Measurements from ENCODE around the gene RND2.

Gene RND2

DNA sequence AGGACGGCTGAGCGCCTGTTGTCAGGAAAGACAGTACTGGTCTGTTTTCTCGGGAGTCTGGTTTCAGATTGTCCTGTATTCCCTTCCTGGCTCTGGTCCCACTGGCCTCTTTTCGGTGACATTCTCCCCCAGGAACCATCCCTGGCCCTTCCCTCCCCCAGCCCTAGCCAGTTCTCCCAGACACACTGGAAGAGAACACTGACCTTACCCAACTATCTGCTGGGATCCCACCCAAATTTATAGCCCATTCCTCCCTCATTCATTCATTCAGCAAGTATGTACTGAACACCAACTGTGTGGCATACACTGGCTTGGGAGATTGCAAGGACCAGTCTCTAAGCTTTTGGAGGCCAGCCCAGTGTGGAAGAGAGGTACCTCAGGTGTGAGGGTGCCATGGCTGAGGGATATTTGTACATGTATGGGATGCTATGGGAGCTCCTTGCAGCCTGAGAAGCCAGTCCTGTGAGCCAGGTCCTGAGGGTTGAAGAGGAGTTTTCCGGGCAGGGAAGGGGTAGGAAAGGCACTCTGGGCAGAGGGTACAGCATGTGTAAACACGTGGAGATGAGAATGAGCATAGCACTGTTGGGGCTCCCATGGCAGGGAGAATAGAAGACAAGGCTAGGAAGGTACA lies 5.2 kb downstream of the RND2 start:
- no peak overlapping the region for H3K4me3 ChIP-seq (ENCODE audit: low read depth, low read length)
- DNase-seq (ENCODE audit: low read depth) = no peak
- TF ChIP-seq, protein P1, sequence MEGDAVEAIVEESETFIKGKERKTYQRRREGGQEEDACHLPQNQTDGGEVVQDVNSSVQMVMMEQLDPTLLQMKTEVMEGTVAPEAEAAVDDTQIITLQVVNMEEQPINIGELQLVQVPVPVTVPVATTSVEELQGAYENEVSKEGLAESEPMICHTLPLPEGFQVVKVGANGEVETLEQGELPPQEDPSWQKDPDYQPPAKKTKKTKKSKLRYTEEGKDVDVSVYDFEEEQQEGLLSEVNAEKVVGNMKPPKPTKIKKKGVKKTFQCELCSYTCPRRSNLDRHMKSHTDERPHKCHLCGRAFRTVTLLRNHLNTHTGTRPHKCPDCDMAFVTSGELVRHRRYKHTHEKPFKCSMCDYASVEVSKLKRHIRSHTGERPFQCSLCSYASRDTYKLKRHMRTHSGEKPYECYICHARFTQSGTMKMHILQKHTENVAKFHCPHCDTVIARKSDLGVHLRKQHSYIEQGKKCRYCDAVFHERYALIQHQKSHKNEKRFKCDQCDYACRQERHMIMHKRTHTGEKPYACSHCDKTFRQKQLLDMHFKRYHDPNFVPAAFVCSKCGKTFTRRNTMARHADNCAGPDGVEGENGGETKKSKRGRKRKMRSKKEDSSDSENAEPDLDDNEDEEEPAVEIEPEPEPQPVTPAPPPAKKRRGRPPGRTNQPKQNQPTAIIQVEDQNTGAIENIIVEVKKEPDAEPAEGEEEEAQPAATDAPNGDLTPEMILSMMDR (IDR thresholded peaks at IDR 0.05; ENCODE audit: low read depth, low read length, missing control alignments) = no peak

GRCh38 chr17:43031666-43032065 lies 6.6 kb downstream of the RND2 start:
- TF ChIP-seq, protein P1 (IDR thresholded peaks at IDR 0.05; ENCODE audit: low read depth, low read length, missing control alignments) = no peak
- no peak for DNase-seq (ENCODE audit: low read depth)

DNA sequence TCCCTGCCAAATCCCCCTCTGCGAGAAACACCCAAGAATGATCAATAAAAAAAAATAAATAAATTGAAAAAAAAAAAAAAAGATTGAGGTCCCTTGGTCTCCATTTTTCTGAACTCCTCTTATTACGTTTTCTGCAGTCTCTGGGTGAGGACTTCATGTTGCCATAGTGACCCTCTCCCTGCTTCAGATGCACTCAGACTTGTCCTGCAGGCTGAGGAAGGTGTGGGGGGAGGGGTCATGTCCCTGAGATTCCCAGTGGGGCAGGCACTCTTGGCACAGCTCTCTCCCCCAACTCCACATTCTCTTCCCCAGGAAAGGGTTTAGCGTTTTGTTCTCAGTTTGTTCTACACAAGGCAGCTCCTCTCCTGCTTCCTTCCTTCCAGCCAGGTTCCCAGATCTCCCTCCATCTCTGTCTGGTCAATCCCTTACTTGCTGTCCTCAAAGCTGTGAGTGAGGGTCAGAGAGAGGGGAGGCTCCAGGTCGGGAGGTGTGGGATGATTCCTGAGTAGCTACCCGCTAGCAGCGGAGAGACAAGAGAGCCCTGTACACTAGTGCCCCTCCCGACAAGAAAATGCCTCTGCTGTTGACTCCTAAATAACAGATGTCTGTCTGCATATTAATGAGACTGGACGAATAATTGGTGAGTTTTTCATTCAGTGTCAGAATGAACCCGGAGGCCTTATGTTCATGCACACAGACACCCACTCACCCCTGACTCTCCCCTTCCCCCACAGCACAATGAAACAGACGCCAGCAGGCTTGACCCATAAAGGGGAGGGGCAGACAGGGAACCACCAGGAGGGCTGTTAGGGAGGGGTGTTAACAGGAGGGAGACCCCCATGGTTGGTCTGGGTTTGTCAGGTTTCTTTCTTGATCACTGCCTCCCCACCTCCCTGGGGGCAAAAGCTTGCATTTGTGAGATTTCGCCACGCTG lies 9.2 kb downstream of the RND2 start:
- TF ChIP-seq, protein P1 (IDR thresholded peaks at IDR 0.05; ENCODE audit: low read depth, low read length, missing control alignments) = no peak
- H3K4me3 ChIP-seq (ENCODE audit: low read depth, low read length) = no peak overlapping the region
- no peak for DNase-seq (ENCODE audit: low read depth)

More at GRCh38 chr17:43031666-43032065, 6.6 kb downstream of the RND2 start:
- no peak overlapping the region for H3K4me3 ChIP-seq (ENCODE audit: low read depth, low read length)

DNA sequence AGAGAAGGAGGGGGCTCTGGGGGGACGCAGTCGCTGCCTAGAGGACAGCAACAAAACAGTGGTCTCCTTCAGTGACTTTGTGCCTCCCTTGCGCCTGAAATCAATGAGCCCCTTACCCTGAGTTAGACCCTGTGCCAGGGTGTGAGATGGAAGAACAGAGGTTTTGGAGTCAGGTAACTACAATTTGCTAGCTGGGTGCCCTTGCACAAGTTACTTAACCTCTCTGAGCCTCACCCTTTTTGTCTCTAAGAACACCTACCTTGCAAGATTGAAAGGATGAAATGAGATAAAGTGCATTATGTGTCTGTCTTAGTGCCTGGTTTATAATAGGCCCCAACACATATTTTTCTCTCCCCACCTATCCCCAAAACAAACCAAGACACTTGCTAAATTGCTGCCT lies 9.9 kb downstream of the RND2 start:
- DNase-seq (ENCODE audit: low read depth) = no peak
- TF ChIP-seq, protein P1 (IDR thresholded peaks at IDR 0.05; ENCODE audit: low read depth, low read length, missing control alignments) = no peak
- no peak overlapping the region for H3K4me3 ChIP-seq (ENCODE audit: low read depth, low read length)

GRCh38 chr17:43039646-43040045 lies 14.6 kb downstream of the RND2 start:
- DNase-seq (ENCODE audit: low read depth) = no peak
- TF ChIP-seq, protein P1 (IDR thresholded peaks at IDR 0.05; ENCODE audit: low read depth, low read length, missing control alignments) = no peak

DNA sequence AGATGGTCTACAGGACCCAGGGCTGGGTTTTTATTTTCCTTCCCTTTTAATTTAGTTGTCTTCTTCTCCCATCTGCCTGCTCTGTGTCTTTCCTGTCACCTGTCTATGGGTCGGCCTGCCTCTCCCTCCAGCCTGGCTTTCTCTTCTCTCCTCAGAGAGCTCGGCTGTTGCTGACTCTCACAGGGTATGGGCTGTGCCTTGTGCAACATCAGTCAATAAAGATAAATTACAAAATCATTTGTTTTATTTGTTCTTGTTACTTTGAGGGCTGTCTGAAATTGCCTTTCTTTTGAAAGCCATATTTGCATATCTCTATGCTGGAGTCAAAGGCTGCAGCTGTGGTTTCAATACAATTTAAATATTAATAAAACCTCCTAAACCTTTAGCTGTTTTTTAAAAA lies 15.6 kb downstream of the RND2 start:
- TF ChIP-seq, protein P1 (IDR thresholded peaks at IDR 0.05; ENCODE audit: low read depth, low read length, missing control alignments) = no peak

More at GRCh38 chr17:43039646-43040045, 14.6 kb downstream of the RND2 start:
- H3K4me3 ChIP-seq (ENCODE audit: low read depth, low read length) = no peak overlapping the region

More for the DNA sequence above, 15.6 kb downstream of the RND2 start:
- no peak for DNase-seq (ENCODE audit: low read depth)
- H3K4me3 ChIP-seq (ENCODE audit: low read depth, low read length) = no peak overlapping the region
